HepG2 (cell line): ENCODE data around the gene KIF22. TPM values are rescaled to one million over a fixed set of nuclear protein-coding genes. Genes with fewer than 3 reads are reported as not detected.

ENCODE experiments used
- ARNT2 ChIP-seq: sonication (generic); formaldehyde crosslinking; IDR thresholded peaks from 2 replicates; pipeline ENCODE4 v1.8.0; 2022; ENCODE audit warnings: mild to moderate bottlenecking, low read depth, missing genetic modification reagents, moderate library complexity
- DPF2 ChIP-seq: sonication (generic); formaldehyde crosslinking; IDR thresholded peaks from 2 replicates; pipeline ENCODE4 v1.4.0; 2020; ENCODE audit warnings: mild to moderate bottlenecking, low read depth, missing genetic modification reagents, borderline replicate concordance
- EZH2 ChIP-seq: conservative IDR thresholded peaks from 2 replicates; pipeline ENCODE4 v1.6.1; 2012; ENCODE audit warnings: mild to moderate bottlenecking, low read depth, low read length, moderate library complexity
- IRF2 ChIP-seq: IDR thresholded peaks from 2 replicates; pipeline ENCODE4 v1.6.1; 2018; ENCODE audit warnings: missing genetic modification reagents, missing compliant biosample characterization
- KMT2B ChIP-seq: IDR thresholded peaks from 2 replicates; pipeline ENCODE4 v1.6.1; 2016; ENCODE audit warnings: missing genetic modification reagents, missing compliant biosample characterization
- MTA3 ChIP-seq: sonication (generic); formaldehyde crosslinking; IDR thresholded peaks from 2 replicates; pipeline ENCODE4 v1.4.0; 2020; ENCODE audit warnings: missing genetic modification reagents
- NFRKB ChIP-seq: fragments of 450-650 bp; IDR thresholded peaks from 2 replicates; pipeline ENCODE4 v1.6.1; 2017
- NR2C2 ChIP-seq: sonication (generic); formaldehyde crosslinking; IDR thresholded peaks from 2 replicates; pipeline ENCODE4 v1.4.0; 2020; ENCODE audit warnings: missing genetic modification reagents, mild to moderate bottlenecking, moderate library complexity, borderline replicate concordance
- PLRG1 ChIP-seq: fragments of 450-650 bp; conservative IDR thresholded peaks from 2 replicates; pipeline ENCODE4 v1.6.1; 2016
- RARA ChIP-seq: IDR thresholded peaks from 2 replicates; pipeline ENCODE4 v1.6.1; 2016; ENCODE audit warnings: missing genetic modification reagents, missing compliant biosample characterization
- SP2 ChIP-seq: sonication (generic); formaldehyde crosslinking; IDR thresholded peaks from 2 replicates; pipeline ENCODE4 v1.5.1; 2020; ENCODE audit warnings: mild to moderate bottlenecking, missing genetic modification reagents
- TOPORS ChIP-seq: sonication (generic); formaldehyde crosslinking; IDR thresholded peaks from 2 replicates; pipeline ENCODE4 v1.8.0; 2023; ENCODE audit warnings: mild to moderate bottlenecking, missing genetic modification reagents
- U2AF2 ChIP-seq: fragments of 200-400 bp; formaldehyde crosslinking; IDR thresholded peaks from 2 replicates; pipeline ENCODE4 v1.6.1; 2017; ENCODE audit warnings: low read depth, mild to moderate bottlenecking, low read length
- YEATS2 ChIP-seq: sonication (generic); formaldehyde crosslinking; IDR thresholded peaks from 2 replicates; pipeline ENCODE4 v1.4.0; 2020; ENCODE audit warnings: missing genetic modification reagents, borderline replicate concordance
- ZFX ChIP-seq: sonication (generic); formaldehyde crosslinking; IDR thresholded peaks from 2 replicates; pipeline ENCODE4 v1.4.0; 2020; ENCODE audit warnings: mild to moderate bottlenecking, low read depth, missing genetic modification reagents, moderate library complexity
- ZNF224 ChIP-seq: sonication (generic); formaldehyde crosslinking; IDR thresholded peaks from 2 replicates; pipeline ENCODE4 v1.5.0; 2020; ENCODE audit warnings: mild to moderate bottlenecking, missing genetic modification reagents
- polyA plus RNA-seq, 8 experiments: library from polyadenylated mRNA; depleted of rRNA in 3 of 8; stranded (reverse) in 7 of 8; unstranded in 1 of 8; fragments of >200 nt; fragmentation: Illumina TruSeq in 4 of 8; extraction: Trizol in 4 of 8; gene quantifications; 2 replicates each; pipeline versions ENCODE4 v1.2.1 to v1.2.3, GENCODE V29; 2011 to 2016; ENCODE audit warnings: low read depth in 4 of 8, missing spikeins in 1 of 8, mixed read lengths in 1 of 8; ENCODE audit not compliant: insufficient read depth in 1 of 8
- total RNA-seq, 5 experiments: library from RNA; depleted of rRNA; stranded (reverse); fragments of >200 nt; fragmentation: Illumina TruSeq; extraction: Trizol; gene quantifications; 2 replicates each; pipeline ENCODE4 v1.2.3, GENCODE V29; 2016; ENCODE audit warnings: low read depth in 1 of 5
- TF ChIP-seq, protein P1 (sequence below), 2 experiments: sonication (generic) in 1 of 2; formaldehyde crosslinking in 1 of 2; IDR thresholded peaks; 2 replicates each; pipeline versions ENCODE4 v1.6.1 to v1.9.0; 2014 to 2022; ENCODE audit warnings: antibody characterized with exemption in 1 of 2, borderline replicate concordance in 1 of 2, inconsistent platforms in 1 of 2, low read depth in 1 of 2, missing genetic modification reagents in 1 of 2
- TF ChIP-seq, protein P2 (sequence below), 2 experiments: sonication (generic) in 1 of 2; formaldehyde crosslinking in 1 of 2; IDR thresholded peaks; 2 replicates each; pipeline versions ENCODE4 v1.4.0 to v1.6.1; 2016 to 2020; ENCODE audit warnings: borderline replicate concordance in 1 of 2, low read depth in 1 of 2, mild to moderate bottlenecking in 1 of 2, missing genetic modification reagents in 1 of 2

The KIF22 gene
- total and polyA plus RNA-seq, 2 of the 13 experiments (the other 11 are each of a cell fraction or from before 2014, with no cell fraction given): 95.8 to 118 TPM

DNA sequence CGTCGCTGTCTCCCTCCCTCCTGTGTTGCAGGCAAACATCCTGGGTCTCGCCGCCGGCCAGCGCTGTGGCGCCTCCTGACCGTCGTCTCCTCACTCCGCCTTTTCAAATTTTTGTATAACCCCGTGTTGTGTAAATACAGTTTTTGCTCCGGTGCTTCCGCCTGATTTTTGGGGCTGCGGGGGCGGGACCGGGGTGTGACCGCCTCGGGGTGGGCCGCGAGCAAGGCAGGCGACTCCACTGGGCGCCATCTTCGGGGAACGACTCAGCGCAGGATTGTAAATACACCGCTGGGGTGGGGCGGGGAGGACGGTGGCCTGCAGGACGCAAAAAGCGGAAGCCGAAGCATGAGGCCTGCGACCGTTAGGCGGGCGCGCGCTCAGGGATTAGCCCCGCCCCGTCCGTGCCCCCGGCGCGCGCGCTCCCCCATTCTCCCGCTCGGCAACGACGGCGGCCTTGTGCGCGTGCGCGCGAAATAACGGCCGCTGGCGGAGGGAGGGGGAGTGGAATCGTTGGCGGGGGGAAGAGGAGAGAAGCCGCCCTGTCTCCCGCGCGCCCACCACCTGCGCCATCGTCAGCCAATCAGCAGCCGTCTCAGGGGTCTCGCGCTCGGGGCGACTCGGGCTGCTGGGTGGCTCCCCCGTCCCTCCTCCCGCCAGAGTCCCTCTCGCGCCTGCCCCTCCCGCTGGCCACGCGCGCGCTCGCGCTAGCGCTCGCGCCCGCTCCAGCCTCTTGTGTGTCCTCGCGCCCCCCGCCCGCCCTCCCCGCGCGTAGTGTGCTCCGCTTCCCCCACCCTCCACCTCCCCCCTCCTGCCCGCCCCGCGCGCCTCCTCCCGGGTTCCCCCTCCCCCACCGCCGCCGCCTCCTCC, 14.9 kb downstream of the KIF22 start (continued):
- TF ChIP-seq U2AF2 (0 out of 2 replicates have a peak, but pooled peaks have one; percentile 84), RARA (CRISPR knock-in tag) (0 out of 2 replicates have a peak, but pooled peaks have one; percentile 41), MTA3 (CRISPR knock-in tag) (no peak), ZFX (CRISPR knock-in tag) (peak; percentile 95), ZNF224 (peak; percentile 92; the same call in 1 of the 2 replicates), ARNT2 (CRISPR knock-in tag) (peak; percentile 96), TOPORS (CRISPR knock-in tag) (peak; percentile 99), YEATS2 (CRISPR knock-in tag) (peak; percentile 96), NFRKB (no peak; the same call in none of the 2 replicates), EZH2 (no peak), PLRG1 (no peak), DPF2 (CRISPR knock-in tag) (no peak), SP2 (CRISPR knock-in tag) (peak; percentile 62), IRF2 (CRISPR knock-in tag) (peak; percentile 98), NR2C2 (peak; percentile 74), KMT2B (peak; percentile 95)
- TF ChIP-seq, protein P1, sequence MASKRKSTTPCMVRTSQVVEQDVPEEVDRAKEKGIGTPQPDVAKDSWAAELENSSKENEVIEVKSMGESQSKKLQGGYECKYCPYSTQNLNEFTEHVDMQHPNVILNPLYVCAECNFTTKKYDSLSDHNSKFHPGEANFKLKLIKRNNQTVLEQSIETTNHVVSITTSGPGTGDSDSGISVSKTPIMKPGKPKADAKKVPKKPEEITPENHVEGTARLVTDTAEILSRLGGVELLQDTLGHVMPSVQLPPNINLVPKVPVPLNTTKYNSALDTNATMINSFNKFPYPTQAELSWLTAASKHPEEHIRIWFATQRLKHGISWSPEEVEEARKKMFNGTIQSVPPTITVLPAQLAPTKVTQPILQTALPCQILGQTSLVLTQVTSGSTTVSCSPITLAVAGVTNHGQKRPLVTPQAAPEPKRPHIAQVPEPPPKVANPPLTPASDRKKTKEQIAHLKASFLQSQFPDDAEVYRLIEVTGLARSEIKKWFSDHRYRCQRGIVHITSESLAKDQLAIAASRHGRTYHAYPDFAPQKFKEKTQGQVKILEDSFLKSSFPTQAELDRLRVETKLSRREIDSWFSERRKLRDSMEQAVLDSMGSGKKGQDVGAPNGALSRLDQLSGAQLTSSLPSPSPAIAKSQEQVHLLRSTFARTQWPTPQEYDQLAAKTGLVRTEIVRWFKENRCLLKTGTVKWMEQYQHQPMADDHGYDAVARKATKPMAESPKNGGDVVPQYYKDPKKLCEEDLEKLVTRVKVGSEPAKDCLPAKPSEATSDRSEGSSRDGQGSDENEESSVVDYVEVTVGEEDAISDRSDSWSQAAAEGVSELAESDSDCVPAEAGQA (IDR thresholded peaks at IDR 0.05; ENCODE audit: low read depth): peak; percentile 29; the same call in 1 of the 2 replicates
- TF ChIP-seq, protein P1 (CRISPR knock-in tag; IDR thresholded peaks at IDR 0.05; ENCODE audit: borderline replicate concordance): peak; percentile 87; the same call in 1 of the 2 replicates
- TF ChIP-seq, protein P2, sequence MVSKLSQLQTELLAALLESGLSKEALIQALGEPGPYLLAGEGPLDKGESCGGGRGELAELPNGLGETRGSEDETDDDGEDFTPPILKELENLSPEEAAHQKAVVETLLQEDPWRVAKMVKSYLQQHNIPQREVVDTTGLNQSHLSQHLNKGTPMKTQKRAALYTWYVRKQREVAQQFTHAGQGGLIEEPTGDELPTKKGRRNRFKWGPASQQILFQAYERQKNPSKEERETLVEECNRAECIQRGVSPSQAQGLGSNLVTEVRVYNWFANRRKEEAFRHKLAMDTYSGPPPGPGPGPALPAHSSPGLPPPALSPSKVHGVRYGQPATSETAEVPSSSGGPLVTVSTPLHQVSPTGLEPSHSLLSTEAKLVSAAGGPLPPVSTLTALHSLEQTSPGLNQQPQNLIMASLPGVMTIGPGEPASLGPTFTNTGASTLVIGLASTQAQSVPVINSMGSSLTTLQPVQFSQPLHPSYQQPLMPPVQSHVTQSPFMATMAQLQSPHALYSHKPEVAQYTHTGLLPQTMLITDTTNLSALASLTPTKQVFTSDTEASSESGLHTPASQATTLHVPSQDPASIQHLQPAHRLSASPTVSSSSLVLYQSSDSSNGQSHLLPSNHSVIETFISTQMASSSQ (IDR thresholded peaks at IDR 0.05; ENCODE audit: low read depth): no peak
- TF ChIP-seq, protein P2 (CRISPR knock-in tag; IDR thresholded peaks at IDR 0.05; ENCODE audit: borderline replicate concordance): peak; percentile 91
